Fibroblast of skin of right quadriceps (primary cell): ENCODE measurements around the gene CDKN2B-AS1.

Source experiments
- DNase-seq: peaks from one replicate; pipeline ENCODE4 v3.0.0-alpha.2; 2013

CDKN2B-AS1 gene

DNA sequence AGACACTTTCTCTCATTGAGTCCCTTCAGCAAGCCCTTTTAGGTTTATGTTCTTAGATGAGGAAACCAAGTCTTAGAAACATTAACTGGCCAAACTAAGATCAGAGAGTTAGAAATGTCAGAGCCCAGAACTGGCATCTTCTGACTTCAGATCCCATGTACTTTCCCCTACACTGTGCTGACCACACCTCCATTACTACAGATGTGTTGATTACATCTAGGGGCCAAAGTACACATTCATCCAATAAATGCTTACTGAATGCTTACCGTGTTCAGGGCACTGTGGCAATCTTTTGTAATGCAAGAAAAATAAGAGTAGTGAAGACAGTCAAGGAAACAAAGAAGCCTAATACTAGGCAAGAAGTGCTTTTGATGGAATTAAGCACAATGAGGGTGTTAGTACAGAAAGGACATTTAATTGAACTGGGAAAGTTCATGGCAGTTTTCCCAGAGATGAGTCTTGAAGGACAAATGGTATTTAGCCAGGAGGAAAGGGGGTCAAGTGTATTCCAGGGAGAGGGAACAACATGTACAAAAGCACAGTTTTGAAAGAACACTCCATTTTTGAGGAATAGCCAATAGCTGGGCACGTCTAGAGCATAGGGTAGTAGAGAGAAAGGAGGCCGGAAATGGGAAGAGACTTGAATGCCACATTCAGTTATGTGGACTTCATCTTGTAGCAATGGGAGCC, 104.2 kb downstream of the CDKN2B-AS1 start:
- DNase-seq: no peak

DNA sequence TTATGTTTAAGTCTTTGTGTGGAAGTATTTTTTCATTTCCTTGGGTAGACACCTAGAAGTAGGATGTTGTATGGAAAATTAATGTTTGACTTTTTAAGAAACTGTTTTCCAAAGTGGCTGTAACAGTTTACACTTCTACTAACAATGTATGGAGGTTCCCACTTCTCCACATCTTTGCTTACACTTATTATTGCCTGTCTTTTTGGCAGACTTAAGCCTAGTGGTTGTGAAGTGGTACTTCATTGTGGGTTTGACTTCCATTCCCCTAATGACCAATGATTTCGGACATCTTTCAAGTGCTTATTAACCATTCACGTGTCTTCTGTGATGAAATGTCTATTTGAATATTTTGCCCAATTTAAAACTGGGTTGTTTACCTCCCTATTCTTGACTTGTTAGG, 106.0 kb downstream of the CDKN2B-AS1 start:
- no peak for DNase-seq

DNA sequence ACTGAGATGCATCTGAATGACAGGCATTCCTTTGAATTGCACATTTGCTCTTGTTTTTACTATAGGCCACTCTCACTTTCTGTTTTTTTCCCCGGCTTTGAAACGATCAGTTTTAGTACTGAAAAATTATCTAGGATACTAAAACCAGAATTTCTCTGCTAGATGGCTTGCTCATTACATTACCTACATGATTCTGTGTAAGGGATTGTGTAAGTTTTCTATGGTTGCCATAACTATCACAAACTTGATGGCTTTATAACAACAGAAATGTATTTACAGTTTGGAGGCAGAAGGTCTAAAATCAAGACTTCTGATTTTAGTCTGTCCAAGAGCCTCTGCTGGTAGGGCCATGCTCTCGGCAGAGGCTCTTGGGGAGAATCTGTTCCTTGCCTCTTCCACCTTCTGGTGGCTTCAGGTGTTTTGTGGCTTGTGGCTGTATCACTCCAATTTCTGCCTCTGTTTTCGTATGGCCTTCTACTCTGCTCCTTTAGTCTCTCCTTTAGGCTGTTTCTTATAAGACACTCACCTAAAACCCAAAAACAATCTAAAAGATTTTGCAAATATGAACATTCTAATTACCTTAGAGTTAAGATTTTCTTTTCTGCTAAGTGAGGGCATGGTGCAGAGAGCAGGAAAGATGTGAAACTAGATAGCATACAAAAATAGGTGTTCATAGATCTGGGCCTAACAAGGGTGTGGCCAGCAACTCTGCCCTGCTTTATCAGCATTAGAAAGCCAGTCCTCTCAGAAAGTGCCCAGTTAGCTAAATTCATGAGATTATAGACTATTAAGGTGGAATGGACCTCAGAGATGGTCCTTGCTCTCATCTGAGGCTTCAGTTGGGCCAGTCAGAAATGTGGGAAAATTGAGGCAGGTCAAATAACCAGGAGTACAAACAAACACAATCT, 107.8 kb downstream of the CDKN2B-AS1 start:
- no peak for DNase-seq

DNA sequence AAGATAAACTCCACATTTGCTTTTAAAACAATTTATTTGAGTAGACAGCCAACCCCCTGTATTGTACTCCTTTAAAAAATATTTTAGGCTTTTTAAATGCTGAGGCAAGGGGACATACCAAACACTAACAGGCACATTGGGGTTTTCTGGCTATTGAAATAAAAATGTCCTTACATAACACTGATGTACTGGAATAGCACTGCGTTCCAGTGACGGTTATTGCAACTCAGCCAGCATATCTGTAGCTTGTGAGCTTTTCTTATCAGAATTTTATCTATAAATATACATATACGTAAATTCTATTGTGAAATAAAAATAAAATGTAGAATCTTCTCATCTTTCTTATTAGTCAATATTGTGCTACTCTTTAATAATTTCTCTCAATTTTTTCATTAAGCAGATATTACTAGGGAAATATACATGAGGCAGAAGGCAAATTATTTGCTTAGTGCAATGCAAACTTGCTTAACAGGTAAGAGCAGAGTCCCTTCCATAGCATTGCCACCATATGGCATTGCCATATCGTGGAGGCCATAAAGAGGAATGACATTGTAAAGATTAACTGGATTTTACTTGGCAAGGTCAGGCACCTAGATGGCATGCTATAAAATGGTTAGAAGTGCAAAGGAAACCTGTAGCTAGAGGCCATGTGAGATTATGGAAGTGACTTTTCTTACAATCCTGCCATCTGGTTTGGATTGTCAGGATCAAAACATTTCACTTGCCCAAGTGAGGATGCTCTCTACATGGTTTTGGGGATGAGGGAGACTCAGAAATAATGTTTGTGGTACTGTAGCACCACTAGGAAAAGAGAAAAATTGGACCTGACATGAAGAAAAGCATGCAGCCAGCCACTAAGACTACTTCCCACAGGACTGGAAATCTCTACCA, 109.3 kb downstream of the CDKN2B-AS1 start:
- DNase-seq: no peak

DNA sequence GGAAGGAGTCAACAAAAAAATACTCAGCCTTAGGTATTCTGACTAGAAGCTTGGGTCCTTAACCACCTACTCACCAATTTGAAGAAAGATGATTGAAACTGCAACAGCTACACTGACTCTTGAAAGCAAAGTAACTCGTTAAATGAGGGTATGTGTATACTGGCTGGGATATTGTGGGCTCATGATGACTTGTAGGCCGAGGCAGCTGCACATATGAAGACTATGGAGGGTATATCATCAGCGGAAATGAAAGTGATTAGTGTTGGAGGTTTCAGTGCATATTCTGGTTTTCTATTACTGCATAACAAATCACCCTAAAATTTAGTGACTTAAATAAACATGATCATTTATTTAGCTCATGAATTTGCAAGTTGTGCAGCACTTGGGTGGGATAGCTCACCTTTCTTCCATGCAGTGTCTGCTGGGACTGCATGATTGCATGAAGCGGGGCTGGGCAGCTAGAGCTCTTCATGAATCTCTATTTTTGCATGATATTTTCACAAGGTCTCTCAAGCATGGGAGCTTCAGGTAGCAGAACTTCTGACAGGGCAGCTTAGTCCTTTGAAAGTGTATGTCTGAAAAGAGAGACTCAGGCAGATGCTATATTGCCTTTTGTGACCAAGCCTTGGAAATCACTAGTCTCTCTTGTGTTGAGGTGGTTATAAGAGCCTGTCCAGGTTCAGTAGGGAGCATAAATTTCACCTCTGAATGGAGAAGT, 110.6 kb downstream of the CDKN2B-AS1 start:
- DNase-seq: no peak

DNA sequence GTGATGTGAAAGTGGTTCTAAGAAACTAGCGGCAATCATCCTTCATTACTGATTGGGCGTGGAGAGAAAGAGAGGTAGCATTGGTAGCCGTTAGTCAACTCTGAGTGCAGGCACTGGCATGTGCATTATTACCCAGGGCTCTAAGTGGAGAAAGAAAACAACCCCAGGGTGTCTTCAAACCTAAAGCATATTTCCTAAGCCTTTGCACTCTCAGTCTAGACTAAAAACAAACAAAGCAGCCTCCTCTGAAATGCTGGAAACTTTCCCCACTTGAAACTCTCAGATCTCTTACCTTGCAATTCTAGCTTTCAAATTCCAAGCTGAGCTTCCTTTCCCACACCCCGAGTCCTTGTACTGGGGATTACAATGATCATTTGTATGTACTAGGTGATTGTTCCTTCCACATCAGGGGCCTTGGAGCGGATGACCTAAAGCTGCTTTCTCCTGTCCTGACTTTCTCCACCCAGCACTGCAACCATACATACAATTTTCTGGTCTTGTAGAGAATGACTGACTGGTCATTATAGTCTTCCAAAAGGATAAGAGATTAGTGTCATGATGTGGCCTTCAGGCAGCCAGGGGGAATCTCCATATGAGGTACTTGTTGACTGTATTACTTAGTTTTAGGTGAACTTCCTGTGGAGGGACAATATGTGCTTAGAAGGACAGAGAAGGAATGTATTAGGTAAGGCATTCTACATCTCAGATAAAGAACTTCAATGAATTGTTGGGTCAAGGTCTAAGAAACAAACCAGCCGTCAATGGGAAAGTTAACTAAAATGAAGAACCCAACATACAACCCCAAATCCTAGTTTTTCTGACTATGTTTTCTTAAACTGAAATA, 112.8 kb downstream of the CDKN2B-AS1 start:
- DNase-seq: no peak

DNA sequence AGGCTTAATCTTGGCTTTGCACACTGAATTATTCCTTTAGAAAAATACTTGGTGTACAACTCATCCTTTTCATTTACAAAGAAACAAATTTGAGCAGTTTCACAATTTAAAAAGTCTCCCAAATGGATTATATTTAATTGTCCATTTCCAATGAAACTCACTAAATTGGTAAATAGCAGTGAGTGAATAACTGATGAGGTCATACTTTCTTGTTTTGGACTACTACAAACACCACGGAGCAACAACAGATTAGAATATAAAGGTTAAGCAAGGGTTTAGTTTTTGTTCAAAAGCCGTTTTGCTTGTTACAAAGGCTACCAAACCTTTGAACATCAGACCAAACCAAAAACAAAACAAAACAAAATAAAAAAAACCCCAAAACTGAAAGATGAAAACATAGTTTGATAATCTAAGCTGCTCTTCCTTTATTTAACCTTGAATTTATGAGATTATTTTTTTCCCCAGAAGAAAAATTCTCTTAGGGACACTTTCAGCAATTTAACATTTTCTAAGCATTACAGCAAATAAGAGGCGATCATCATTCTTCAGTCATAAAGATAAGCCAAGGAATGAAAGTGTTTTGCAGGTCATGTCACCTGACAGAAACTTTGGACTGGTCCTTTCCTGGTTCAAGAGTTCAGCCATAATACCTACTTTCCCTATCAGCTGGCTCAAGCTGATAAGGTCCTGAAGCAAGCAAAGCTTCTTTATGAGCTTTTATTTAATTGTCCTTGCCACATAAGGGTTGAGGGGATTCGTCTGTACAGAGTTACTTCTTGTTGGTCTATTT, 114.2 kb downstream of the CDKN2B-AS1 start:
- no peak for DNase-seq

DNA sequence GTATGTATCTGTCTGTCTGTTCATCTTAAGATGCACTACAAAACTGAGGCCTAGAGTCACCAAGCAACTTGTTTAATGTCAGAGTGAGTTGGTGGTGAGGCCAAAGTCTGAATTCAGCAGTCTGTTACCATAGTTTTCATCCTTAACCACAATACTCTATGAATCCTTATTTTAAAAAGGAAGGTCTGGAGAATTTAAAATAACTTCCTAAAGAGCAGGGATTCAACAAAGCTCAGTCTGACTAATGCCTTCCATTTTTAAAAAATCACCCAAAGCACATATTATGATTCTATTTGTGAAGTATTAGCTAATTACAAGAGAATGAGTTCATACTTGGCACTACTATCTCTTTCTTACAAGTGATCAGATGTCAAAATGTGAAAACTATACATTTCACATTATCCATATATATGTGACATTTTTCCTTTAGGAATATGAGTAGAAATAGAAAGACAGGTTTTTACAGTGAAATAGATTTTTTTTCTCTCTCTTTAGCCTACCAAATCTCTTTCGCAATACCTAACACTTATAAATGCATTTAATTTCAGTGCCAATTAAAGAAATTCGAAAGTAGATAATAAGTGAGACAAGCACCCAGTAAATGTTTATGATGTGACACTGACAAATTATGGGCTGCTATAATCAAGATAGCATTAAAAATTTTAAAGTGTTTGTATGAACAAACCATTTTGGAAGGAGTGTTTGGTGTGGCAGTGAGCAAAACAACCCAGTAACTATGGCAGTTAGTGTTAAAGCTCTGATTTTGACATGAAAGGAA, 116.8 kb downstream of the CDKN2B-AS1 start:
- peak; percentile 46 for DNase-seq

DNA sequence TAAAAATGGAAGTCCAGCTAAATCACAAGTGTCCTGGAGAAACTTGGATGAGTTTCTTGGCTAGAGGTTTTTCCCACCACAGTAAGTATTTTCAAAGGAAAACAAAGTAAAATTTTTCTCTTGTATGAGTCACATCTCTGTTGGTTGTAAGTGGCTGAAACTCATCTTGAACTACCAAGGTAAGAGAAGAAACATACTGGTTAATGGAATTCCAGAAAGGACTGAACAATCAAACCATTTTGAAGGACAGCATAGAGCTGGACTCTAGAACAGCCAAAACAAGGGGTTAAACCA, 117.3 kb downstream of the CDKN2B-AS1 start:
- DNase-seq: peak; percentile 73

DNA sequence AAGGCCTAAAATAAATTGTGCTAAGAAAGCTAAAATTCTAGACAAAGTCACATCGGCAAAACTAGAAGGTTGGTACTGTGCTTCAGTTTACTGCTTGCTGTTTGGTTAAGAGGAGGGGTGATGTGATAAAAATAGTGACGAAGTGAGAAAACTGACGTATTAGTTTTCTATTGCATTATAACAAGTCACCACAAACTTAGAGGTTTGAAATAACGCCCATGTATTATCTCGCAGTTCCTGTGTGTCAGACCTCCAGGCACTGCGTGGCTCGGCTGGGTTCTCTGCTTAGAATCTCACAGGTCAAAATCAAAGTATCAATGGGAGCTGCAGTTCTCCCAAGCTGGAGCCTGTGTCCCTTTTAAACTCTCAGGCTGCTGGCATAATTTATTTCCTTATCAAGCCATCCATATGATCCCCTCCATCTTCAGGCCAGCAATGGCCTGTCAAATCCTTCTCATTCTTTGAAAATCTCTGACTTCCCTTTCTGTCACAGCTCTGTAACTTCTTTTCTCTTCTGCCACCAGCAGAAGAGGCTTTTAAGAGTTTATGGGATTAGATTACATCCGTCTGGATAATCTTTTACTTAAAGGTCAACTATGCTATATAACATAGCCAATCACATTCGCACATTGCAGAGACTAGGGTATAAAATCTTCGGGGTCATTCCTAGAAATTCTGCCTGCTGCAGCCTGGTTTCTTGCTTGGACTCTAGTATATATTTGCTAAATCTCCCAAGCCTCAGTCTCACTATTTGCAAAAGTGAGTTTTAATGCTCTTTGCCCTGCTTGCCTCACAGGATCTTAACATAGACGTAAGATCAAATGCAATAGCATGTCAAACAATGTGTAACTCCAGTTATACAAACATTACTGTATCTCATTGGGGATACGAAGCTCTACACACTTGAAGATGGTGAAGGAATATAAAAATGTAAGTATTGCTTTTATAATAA, 118.6 kb downstream of the CDKN2B-AS1 start:
- no peak for DNase-seq

DNA sequence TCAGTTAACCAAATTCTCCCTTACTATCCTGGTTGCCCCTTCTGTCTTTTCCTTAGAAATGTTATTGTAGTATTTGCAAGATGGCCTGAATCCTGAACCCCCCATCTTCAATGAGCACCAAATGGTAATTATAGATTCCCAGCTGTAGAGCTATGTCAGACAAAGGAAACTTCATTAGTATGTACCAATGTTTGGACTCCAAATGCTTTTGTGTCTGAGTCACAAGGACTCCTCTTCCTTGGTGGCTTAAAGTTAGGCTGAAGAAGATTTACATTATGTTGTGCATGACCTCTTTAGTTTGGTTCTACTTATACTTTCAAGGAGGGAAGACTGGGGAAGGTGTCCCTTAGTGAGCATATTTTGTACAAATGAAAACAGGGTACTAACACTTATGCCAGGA, 120.4 kb downstream of the CDKN2B-AS1 start:
- DNase-seq: peak; percentile 78

DNA sequence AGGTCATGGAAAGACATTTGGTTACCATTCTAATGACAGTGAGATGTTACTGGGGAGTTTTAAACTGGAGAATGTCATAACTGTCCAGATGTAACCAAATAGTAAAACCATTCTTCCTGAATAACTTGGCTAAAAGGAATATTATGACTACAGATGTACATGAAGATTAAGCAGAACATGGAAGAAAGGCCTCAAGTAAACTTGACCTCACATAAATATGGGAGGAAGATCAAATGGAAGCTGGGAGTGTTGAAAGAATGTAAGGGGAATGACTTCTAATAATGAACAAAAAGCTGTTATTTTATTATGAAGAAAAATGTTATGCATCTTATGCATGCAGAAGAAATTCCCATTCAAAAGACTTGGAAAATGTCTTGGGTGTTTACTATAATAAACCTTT, 122.2 kb downstream of the CDKN2B-AS1 start:
- DNase-seq: peak; percentile 55

DNA sequence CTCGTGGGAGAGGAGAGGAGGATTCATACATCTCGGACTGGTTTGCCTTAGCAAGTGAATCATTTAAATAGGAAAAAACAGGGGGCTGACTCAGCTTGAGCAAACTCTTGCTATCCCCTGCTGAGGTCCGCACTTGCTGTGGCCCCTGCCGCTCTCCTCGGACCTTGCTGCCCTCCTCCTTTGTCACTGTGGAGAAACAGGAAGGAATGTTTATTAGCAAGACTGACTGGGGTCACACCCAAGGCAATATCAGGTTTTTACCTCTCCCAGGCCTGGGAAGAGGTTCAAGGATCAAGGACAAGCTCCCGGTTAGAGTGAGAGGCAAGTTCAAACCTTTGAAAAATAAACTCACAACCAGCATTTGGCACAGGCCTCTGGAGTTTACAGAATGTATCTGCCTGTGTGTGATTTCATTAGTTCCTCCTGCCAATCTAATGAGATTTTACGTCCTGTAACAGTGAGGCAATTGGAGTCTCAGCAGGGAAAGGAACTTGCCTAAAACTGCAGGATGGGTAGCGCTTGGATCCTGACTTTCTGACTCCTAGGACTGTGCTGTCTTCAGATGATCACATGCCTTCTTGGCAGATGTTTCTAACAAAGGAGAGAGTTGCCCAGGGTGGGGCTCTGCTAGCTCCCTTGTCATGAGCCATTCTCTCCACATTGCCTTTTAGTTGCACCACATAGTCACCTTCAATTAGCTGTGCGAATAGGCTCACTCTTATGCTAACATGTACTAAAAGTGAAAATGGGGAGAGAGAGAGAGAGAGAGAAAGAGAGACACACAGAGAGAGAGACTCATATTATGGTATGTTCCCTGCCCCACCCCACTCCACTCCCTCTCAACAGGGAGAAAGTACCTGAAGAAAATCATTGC, 123.2 kb downstream of the CDKN2B-AS1 start:
- DNase-seq: peak; percentile 58

DNA sequence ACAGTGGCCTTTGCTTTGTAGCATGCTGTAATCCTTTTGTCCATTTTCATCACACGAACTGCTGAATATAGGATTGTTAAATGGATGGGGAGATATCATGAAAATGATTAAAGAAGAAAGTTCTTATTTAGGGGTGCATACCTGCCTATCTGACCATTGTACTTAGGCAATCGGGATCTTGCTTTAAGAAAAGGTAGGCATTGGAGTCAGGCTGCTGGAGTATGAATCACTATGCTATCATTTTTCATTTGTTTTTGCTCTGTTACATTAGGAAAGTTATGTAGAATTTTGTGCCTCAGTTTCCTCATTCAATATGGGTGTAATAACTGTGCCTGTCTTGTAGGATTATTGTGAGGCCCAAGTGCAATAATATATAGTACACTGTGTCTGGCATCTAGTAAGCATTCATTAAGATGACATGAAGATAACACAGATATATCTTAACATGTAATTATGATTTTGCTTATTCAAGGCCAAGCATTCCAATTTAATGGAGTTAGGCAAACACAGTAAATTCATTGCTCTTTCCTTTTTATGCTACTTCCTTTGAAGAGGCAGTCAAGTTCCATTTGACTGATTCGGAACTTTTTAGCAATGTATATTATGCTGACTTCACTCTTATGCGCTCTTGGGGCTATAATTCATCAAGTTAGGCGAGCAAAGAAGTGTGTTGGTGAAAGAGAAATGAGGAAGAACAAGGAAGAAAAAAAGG, 124.4 kb downstream of the CDKN2B-AS1 start:
- no peak for DNase-seq

DNA sequence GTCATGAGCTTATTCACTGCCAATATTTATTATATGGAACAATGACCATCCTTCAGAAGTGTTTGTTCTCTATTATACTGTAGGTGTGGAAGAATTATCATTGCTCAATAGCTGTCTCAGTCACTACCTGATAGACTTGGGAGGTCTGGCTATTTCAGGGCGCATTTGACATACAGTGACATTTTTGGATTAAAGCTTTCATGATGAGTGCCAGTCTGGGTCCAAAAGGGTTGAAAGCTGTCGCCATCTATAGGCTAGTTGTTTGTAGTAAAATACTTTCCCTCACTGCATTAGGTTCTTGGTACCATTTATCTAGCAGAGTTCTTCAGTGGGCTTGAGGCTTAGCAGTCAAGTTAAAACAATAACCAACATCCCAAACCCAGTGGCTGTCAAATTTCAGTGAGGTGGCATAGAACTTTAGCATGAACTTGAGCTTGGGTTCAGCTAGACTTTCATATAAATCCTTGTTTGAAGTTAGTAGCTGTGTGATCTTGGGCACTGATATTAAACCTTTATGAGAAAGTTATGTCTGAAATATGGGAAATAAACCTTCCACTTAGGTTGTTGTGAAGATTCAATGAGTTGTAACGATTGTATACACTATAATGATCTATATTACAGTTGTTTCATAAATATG, 125.0 kb downstream of the CDKN2B-AS1 start:
- DNase-seq: peak; percentile 51

DNA sequence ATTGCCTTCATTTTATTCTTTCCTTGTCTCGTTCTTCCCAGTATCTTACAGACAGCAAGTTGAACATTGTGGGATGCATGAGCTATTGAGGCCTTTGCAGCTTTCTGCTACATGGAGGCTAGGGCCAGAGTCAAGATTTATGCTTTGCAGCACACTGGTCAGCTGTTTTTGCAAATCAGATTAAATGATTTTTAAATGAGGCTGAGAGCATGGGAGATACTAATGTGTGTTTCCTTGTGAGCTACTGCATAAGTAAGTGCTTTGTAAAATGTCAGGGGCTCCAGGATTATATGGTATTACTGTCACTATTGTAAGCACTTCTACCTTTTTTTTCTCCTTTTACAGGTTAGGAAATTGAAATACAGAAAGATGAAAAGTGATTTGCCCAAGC, 125.6 kb downstream of the CDKN2B-AS1 start:
- DNase-seq: no peak

DNA sequence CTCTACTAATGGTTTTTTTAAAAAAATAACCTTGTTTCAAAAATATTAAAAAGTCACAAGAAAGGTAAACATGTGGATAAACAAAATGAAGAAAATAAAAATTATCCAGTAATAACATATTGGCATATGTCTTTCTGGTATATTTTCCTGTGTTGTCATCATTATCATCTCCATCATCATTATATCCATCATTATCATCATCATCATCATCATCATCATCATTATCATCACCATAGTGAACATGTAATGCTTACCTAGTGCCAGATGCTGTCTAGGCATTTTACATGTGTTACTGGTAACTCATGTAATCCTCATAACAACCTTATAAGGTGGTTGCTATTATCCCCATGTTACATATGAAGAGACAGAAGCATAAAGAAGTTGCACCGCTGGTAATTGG, 126.0 kb downstream of the CDKN2B-AS1 start:
- DNase-seq: no peak
